ENCODE measurements around the gene BRD2. TPM values are rescaled to one million over a fixed set of nuclear protein-coding genes. Genes with fewer than 3 reads are reported as not detected.

Gene BRD2
- polyA plus RNA-seq, 2 of the 4 experiments (the other 2 are of a cell fraction) = 92.5 to 153 TPM

DNA sequence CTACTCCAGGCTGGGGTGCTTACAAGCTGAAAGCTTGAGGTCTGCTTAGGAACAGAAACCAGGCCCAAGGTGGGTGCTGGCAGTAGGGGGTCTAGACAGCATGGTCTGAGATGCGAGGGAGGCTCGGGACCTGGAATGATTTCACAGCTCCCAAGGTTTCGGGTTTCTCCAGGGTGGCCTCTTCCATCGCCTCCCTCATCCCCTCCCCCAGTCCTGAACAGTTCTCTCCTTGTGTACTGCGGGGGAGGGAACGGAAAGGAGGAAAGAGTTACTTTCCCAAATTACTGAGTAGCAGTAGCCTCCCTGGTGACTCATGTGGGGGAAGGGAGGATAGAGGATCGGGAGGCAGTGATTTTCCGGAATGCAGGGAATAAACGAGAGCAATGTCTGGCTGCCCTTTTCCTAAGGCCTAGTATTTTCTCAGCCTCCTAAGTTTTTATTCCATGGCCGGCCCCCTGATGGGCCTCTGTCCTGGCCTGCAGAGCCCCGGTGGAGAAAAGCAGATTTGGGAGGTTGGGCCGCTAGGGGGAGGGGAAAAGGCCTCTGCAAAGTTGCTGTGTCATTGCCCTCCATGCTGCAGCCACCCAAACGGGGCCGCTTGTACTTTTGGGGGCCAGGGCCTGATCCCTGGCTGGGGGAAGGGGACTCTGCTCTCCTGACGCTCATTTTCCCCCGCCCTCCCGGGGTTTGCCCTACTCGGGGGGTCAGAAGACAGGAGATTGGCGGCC is 1.5 kb downstream of the BRD2 start:
- peaks cover 17% of the 10 kb centered on the region for H3K4me1 ChIP-seq
- H3K9me3 ChIP-seq = no peaks in the 10 kb centered on the region
- peak overlapping the region; percentile 95 for H3K4me2 ChIP-seq
- ATAC-seq = peak; percentile 8 to 10
- POLR2A ChIA-PET = interaction anchor here (0.6 to 5.0 kb wide), 6 partner anchors 12 to 275 kb away, joined by 3 to 127 read pairs (median 6); partner anchors contain the start of gene TAP2
- DNase-seq (ENCODE audit: low read depth in 1 of 2, low spot score in 1 of 2) = peak; percentile 44 to 91
- H3K27ac ChIP-seq = peak overlapping the region; percentile 99 to 100
- WGBS (ENCODE audit: missing lambda C conversion rate) = 0% methylated on average over 14 of the region's 19 CpGs
- FAIRE-seq = no peak
- CTCF ChIA-PET = interaction anchor here (0.7 to 4.8 kb wide), 5 partner anchors 15 to 84 kb away, joined by 3 to 52 read pairs (median 3); no protein-coding TSS in a partner anchor
- peak overlapping the region; percentile 71 for H3K4me3 ChIP-seq
- TF ChIP-seq ZNF302 (CRISPR knock-in tag; IDR thresholded peaks at IDR 0.05) = no peak
- no peak for TF ChIP-seq SREBF2 (IDR thresholded peaks at IDR 0.05)
- TF ChIP-seq EHMT2 (IDR thresholded peaks at IDR 0.05; ENCODE audit: low read depth) = no peak
- TF ChIP-seq HDAC2 (IDR thresholded peaks at IDR 0.05) = no peak
- peak; percentile 36; the same call in 1 of the 2 replicates for TF ChIP-seq E2F6 (IDR thresholded peaks at IDR 0.05; ENCODE audit: borderline replicate concordance, low read depth)
- TF ChIP-seq HOXB5 (CRISPR knock-in tag; IDR thresholded peaks at IDR 0.05) = 0 out of 2 replicates have a peak, but pooled peaks have one; percentile 54
- no peak for TF ChIP-seq HMGXB4 (CRISPR knock-in tag; IDR thresholded peaks at IDR 0.05; ENCODE audit: borderline replicate concordance)
- TF ChIP-seq, protein P1, sequence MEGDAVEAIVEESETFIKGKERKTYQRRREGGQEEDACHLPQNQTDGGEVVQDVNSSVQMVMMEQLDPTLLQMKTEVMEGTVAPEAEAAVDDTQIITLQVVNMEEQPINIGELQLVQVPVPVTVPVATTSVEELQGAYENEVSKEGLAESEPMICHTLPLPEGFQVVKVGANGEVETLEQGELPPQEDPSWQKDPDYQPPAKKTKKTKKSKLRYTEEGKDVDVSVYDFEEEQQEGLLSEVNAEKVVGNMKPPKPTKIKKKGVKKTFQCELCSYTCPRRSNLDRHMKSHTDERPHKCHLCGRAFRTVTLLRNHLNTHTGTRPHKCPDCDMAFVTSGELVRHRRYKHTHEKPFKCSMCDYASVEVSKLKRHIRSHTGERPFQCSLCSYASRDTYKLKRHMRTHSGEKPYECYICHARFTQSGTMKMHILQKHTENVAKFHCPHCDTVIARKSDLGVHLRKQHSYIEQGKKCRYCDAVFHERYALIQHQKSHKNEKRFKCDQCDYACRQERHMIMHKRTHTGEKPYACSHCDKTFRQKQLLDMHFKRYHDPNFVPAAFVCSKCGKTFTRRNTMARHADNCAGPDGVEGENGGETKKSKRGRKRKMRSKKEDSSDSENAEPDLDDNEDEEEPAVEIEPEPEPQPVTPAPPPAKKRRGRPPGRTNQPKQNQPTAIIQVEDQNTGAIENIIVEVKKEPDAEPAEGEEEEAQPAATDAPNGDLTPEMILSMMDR (IDR thresholded peaks at IDR 0.05) = no peak
- no peak for TF ChIP-seq MAZ (IDR thresholded peaks at IDR 0.05; ENCODE audit: borderline replicate concordance, low read depth, low read length)
- TF ChIP-seq HOXB13 (CRISPR knock-in tag; IDR thresholded peaks at IDR 0.05; ENCODE audit: low read depth) = peak; percentile 94; the same call in 1 of the 2 replicates
- no peak for TF ChIP-seq ZFP36 (IDR thresholded peaks at IDR 0.05; ENCODE audit: borderline replicate concordance, partially characterized antibody)
- no peak; a peak in 1 of 4 replicates for TF ChIP-seq CEBPB (IDR thresholded peaks at IDR 0.05)
- no peak for TF ChIP-seq KDM5A (IDR thresholded peaks at IDR 0.05)
- TF ChIP-seq JUNB (IDR thresholded peaks at IDR 0.05) = 0 out of 2 replicates have a peak, but pooled peaks have one; percentile 20
- TF ChIP-seq FOSB (CRISPR knock-in tag; IDR thresholded peaks at IDR 0.05) = peak; percentile 5; the same call in 1 of the 2 replicates
- no peak for TF ChIP-seq TP53 (CRISPR knock-in tag; IDR thresholded peaks at IDR 0.05)
- no peak for TF ChIP-seq SMC3 (IDR thresholded peaks at IDR 0.05)
- peak; percentile 85; the same call in 1 of the 2 replicates for TF ChIP-seq HOXA7 (CRISPR knock-in tag; IDR thresholded peaks at IDR 0.05)
- no peak; the same call in 1 of the 2 replicates for TF ChIP-seq PBX3 (IDR thresholded peaks at IDR 0.05)
- no peak for TF ChIP-seq RFX5 (IDR thresholded peaks at IDR 0.05)
- peak; percentile 10 for TF ChIP-seq EHF (CRISPR knock-in tag; IDR thresholded peaks at IDR 0.05)
- peak; percentile 96 for TF ChIP-seq MAFK (IDR thresholded peaks at IDR 0.05; ENCODE audit: partially characterized antibody)
- TF ChIP-seq RAD21 (conservative IDR thresholded peaks at IDR 0.05 in 1 of 2, IDR thresholded peaks at IDR 0.05 in 1 of 2) = no peak
- no peak for TF ChIP-seq USF2 (IDR thresholded peaks at IDR 0.05)
- no peak for TF ChIP-seq CBX2 (IDR thresholded peaks at IDR 0.05; ENCODE audit: borderline replicate concordance, low read depth)
- peak; percentile 87 for TF ChIP-seq NFE2L2 (conservative IDR thresholded peaks at IDR 0.05; ENCODE audit: low read length)
- peak; percentile 32; the same call in 1 of the 2 replicates for TF ChIP-seq PHF8 (IDR thresholded peaks at IDR 0.05; ENCODE audit: borderline replicate concordance, low read depth)
- no peak for TF ChIP-seq RNF2 (IDR thresholded peaks at IDR 0.05; ENCODE audit: borderline replicate concordance, low read depth)
- TF ChIP-seq JUN (IDR thresholded peaks at IDR 0.05) = peak; percentile 55 to 79; a peak in 4 of 5 replicates
- TF ChIP-seq MYC (IDR thresholded peaks at IDR 0.05; ENCODE audit: borderline replicate concordance, low read length) = no peak; the same call in 1 of the 2 replicates
- TF ChIP-seq CBX8 (IDR thresholded peaks at IDR 0.05) = no peak
- peak in 1 of 2 experiments; percentile 49; a peak in 2 of 5 replicates for TF ChIP-seq EP300 (IDR thresholded peaks at IDR 0.05)
- TF ChIP-seq, protein P2, sequence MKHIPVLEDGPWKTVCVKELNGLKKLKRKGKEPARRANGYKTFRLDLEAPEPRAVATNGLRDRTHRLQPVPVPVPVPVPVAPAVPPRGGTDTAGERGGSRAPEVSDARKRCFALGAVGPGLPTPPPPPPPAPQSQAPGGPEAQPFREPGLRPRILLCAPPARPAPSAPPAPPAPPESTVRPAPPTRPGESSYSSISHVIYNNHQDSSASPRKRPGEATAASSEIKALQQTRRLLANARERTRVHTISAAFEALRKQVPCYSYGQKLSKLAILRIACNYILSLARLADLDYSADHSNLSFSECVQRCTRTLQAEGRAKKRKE (CRISPR knock-in tag; IDR thresholded peaks at IDR 0.05; ENCODE audit: low read depth) = peak; percentile 70; the same call in 1 of the 2 replicates
